GM13977 (cell line): Measurements from ENCODE around the gene RAB3C.

Source experiments
- DNase-seq: peaks from one replicate; pipeline ENCODE4 v3.0.0; 2012; ENCODE audit warnings: low spot score
- CTCF ChIP-seq: IDR thresholded peaks from 2 replicates; pipeline ENCODE4 v1.5.1; 2012; ENCODE audit warnings: mild to moderate bottlenecking, control low read depth; ENCODE audit not compliant: insufficient read depth; ENCODE audit errors: extremely low read depth, missing control alignments
- in situ Hi-C: fragments of 300-500 bp; cut with MboI; formaldehyde crosslinking; loops from one replicate; pipeline ENCODE4 v1.12.0; 2022; ENCODE audit warnings: low sequenced_read_pairs, low pct_unique_long_range_greater_than_20kb, mixed read lengths, inconsistent platforms; ENCODE audit not compliant: unreplicated experiment

Gene RAB3C

GRCh38 chr5:58836351-58836750 lies 253.5 kb downstream of the RAB3C start:
- in situ Hi-C loops: no loop called here
- no peak for DNase-seq
- TF ChIP-seq CTCF: no peak

DNA sequence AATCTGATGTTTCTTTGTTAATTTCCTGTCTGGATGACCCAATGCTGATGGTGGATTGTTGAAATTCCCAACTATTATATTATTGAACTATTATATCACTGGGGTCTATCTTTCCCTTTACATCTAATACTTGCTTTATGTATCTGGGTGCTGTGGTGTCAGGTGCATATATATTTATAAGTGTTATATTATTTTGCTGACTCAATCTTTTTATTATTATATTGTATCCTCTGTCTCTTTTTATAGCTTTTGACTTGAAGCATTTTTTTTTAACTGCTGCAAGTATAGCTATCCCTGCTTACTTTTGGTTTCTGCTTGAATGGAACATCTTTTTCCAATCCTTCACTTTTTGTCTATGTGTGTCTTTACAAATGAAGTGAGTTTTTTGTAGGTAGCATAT lies 255.9 kb downstream of the RAB3C start:
- DNase-seq: no peak
- no peak for TF ChIP-seq CTCF
- in situ Hi-C loops: no loop called here

- no peak for TF ChIP-seq CTCF
- in situ Hi-C loops: no loop called here
- no peak for DNase-seq
These were observed 260.0 kb downstream of the RAB3C start for GRCh38 chr5:58842852-58843251.

GRCh38 chr5:58844395-58844794 lies 261.5 kb downstream of the RAB3C start:
- no peak for TF ChIP-seq CTCF
- in situ Hi-C loops: no loop called here

DNA sequence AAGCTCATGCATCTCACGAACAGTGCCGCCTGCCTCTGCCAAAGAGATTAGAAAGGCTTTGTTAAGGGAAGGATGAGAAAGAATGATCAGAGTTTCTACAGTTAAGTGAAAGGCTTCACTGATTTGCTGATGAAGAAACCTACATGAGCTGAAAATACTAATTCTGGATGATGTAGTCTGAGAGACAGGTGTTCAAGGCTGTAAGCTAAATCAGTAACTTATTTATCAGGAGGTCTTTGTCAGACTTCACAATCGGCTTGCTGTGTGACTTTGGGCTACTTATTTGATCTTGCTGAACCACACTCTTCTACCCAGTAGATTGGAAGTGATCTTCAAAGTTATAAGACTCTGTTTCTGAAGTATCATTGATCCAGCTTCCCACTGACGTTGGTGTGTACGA lies 264.2 kb downstream of the RAB3C start:
- in situ Hi-C loops: no loop called here
- TF ChIP-seq CTCF: no peak
- no peak for DNase-seq

More at GRCh38 chr5:58844395-58844794, 261.5 kb downstream of the RAB3C start:
- no peak for DNase-seq

DNA sequence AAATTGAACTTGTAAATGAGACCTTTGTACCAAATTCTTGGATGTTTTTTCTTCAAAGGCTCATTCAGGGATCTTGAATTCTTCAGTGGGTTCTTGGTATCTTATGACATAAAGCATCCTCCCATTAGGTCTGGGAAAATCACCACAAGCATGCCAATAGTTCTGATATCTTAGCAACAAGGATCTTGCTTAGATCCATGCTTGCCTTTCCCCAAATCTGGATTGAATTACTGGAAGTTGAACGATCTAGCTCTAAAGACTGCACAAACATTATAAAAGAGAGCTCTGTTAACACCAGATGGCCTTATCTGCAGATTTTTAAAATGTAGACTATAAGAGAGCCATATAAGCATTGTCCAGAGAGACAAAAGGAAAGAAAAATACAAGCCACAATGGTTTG lies 266.3 kb downstream of the RAB3C start:
- TF ChIP-seq CTCF: no peak
- in situ Hi-C loops: no loop called here
- DNase-seq: no peak
